22Rv1 (cell line): ENCODE measurements around the gene PICALM.

Experiments
- ZFX ChIP-seq: fragments of 450-650 bp; IDR thresholded peaks from 2 replicates; pipeline ENCODE4 v1.6.1; 2017; ENCODE audit warnings: antibody characterized with exemption, borderline replicate concordance
- TF ChIP-seq, protein P1 (sequence below): fragments of 450-650 bp; IDR thresholded peaks from 2 replicates; pipeline ENCODE4 v1.5.1; 2017; ENCODE audit warnings: mild to moderate bottlenecking

DNA sequence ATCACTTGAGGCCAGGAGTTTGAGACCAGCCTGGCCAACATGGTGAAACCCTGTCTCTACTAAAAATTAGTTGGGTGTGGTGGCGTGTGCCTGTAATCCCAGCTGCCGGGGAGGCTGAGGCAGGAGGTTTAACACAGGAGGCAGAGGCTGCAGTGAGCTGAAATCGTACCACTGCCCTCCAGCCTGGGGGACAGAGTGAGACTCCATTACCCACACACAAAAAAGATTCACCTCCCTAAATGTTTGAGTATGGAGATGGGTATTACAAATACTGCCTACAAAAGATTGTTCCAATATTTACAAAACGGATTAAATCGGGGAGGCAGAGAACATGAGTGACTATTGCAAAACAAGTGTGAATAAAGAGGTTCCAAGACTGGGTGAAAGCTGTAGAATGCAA lies 98.3 kb downstream of the PICALM start:
- TF ChIP-seq, protein P1, sequence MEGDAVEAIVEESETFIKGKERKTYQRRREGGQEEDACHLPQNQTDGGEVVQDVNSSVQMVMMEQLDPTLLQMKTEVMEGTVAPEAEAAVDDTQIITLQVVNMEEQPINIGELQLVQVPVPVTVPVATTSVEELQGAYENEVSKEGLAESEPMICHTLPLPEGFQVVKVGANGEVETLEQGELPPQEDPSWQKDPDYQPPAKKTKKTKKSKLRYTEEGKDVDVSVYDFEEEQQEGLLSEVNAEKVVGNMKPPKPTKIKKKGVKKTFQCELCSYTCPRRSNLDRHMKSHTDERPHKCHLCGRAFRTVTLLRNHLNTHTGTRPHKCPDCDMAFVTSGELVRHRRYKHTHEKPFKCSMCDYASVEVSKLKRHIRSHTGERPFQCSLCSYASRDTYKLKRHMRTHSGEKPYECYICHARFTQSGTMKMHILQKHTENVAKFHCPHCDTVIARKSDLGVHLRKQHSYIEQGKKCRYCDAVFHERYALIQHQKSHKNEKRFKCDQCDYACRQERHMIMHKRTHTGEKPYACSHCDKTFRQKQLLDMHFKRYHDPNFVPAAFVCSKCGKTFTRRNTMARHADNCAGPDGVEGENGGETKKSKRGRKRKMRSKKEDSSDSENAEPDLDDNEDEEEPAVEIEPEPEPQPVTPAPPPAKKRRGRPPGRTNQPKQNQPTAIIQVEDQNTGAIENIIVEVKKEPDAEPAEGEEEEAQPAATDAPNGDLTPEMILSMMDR = no peak
- TF ChIP-seq ZFX = no peak
